HG03558 (cell line): Measurements from ENCODE around the gene PDRG1.
"Not testable (repeated sequence)": the region's sequence is repeated elsewhere in the genome, so short reads cannot be mapped to it uniquely, and the experiment has no call there.

ENCODE experiments used
- ATAC-seq: cut with Tn5 transposase; IDR thresholded peaks from one replicate; pipeline ENCODE4 v1.9.1; 2021; ENCODE audit warnings: moderate number of reproducible peaks; ENCODE audit not compliant: unreplicated experiment; ENCODE audit errors: extremely low read depth

PDRG1 gene

DNA sequence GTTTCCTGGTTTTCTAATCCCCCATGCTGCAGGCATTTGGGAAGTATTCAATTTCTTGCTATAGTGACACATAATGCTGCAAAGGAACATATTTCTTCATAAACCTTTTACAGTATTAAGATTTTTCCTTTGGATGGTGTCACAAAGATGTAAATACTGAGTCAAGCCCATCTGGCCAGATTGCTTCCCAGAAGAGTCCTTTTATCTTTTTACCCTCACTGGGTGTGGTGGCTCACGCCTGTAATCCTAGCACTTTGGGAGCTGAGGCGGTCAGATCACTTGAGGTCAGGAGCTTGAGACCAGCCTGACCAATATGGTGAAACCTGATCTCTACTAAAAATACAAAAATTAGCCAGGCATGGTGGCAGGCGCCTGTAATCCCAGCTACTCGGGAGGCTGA lies 22.2 kb downstream of the PDRG1 start:
- not testable (repeated sequence) for ATAC-seq

DNA sequence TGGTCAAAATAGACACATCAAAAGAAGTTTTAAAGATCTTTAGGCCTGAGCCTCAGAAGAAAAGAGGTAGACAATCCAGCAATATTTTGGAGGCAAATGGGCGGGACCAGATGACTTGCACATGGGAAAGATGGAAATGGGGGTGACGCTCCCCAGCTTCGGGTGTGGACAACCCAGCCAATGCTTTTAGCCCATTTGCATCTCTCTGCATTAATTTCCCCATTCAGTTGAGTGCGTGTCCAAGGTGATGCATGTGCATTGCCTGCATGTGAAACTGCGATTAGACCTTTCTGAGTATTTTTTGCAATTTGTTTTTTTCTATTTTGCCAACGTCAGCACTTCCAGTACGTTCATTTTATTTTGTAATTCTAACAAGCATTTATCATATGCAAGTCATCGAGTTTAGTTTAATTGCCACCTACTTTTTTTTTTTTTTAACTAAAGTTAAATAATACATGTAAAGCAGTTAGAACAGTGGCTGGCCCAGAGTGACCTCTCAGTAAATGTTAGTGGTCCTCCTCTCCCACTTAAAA lies 24.2 kb downstream of the PDRG1 start:
- no peak for ATAC-seq

DNA sequence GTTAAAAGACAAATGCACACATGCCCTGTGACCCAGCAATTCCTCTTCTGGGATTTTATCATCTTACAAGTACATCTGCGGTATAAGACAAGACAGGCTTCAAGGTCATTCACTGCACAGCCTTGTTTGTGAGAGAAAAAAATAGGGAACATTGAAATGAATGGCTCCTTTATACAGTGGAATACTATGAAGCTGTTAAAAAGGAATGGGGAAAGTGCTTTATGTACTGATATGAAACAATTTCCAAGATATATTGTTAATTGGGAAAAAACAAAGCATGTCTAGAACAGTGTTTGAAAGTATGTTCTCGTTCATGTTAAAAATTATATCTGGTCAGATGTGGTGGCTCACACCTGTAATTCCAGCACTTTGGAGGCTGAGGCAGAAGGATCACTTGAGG lies 25.4 kb downstream of the PDRG1 start:
- no peak for ATAC-seq

DNA sequence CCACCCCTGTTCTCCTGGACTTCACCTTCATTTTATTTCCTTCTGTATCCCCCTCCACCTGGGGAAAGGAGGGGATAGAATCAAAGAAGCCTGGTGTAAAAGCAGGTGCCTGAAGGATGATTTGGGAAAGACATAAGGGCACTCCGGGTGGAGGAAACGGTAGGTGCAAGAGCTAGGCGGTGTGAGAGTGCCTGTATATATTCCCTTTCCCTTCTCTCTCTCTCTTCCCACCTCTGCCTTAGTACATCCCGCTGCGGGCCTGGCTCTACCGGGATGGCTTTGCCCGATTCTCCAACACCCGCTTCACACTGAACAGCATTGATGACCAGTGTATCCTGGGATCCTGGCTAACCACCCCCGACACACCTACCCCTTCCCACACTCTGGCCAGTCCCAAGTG lies 26.2 kb downstream of the PDRG1 start:
- ATAC-seq: no peak

DNA sequence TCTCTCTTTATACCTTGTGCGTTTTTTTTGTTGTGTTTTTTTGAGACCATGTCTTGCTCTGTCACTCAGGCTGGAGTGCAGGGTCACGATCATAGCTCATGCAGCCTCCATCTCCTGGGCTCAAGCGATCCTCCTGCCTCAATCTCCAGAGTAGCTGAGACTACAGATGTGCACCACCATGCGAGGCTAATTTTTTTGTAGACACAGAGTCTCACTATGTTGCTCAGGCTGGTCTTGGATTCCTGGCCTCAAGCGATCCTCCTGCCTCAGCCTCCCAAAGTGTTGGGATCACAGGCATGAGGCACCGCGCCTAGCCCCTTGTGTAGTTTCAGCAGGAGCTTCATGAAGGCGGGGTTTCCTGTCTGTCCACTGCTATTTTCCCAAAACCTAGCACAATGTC lies 27.3 kb downstream of the PDRG1 start:
- ATAC-seq: no peak

DNA sequence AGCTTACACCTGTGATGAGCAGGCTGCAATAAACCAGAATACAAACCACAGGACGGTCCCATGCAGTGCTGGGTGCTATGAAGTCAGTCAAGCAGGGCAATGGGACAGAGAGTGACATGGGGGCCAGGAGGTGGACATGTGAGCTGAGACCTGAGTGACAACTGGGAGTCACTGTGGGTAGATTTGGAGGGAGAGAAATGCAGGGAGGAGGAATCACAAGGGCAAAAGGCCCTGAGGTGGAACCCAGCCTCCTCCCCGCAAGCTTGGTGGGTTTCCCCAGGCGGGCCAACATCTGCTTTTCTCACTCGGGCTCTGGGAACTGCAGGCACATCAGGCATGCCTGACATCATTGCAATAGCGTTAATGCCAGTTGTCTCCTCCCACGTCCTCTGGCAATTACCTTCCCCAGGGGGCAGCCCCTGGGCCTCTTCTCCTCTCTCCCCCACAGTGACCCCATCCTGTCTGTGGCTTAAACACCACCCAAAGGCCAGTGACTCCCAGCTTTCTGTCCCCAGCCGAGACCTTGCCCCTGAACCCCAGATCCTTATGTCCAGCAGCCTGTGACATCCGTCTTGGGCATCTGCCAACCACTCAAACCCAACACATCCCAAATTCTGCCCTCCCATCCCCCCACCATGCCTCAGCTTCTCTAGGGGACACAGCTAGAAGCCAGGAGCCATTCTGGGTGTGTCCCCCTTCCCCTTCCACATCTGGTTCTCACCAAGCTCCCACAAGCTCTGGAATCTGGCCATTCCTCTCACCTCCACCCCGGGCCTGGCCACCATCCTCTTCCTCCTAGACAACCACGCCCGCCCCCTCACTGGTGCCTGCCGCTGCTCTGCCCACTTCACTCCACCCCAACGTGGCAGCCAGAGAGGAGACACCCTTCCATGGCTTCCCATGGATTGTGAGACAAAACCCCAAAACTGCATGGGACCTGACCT lies 28.2 kb downstream of the PDRG1 start:
- ATAC-seq: no peak

DNA sequence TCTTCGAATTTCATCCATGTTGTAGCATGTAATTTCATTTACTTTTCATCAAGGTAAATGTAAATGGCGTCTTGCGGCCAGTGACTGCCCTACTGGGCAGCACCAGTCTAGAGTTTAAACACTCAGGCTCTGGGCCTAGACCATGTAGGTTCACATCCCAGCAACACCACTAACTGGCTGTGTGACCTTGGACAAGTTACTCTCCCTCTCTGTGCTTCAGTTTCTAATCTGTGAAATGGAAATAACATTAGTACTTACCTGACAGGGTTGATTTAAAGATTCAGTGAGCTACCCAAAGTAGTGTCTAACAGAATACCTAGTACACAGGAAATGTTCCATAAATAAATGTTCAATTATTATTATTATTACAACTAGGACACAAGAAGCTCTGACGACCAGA lies 29.3 kb downstream of the PDRG1 start:
- ATAC-seq: no peak

DNA sequence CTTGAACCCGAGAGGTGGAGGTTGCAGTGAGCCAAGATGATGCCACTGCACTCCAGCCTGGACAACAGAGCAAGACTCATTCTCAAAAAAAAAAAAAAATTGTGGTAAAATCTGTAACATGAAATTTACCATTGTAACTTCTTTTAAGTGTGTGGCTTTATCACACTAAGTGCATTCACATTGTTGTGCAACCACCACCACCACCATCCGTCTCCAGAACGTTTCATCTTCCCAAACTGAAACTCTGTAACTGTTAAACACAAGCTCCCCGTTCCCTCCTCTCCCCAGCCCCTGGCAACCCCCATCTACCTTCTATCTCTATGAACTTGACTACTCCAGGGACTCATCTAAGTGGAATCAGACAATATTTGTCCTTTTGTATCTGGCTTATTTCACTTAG lies 29.7 kb downstream of the PDRG1 start:
- no peak for ATAC-seq

DNA sequence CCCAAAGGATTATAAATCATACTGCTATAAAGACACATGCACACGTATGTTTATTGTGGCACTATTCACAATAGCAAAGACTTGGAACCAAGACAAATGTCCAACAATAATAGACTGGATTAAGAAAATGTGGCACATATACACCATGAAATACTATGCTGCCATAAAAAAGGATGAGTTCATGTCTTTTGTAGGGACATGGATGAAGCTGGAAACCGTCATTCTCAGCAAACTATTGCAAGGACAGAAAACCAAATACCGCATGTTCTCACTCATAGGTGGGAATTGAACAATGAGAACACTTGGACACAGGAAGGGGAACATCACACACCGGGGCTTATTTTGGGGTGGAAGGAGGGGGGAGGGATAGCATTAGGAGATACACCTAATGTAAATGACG lies 30.4 kb downstream of the PDRG1 start:
- ATAC-seq: not testable (repeated sequence)

DNA sequence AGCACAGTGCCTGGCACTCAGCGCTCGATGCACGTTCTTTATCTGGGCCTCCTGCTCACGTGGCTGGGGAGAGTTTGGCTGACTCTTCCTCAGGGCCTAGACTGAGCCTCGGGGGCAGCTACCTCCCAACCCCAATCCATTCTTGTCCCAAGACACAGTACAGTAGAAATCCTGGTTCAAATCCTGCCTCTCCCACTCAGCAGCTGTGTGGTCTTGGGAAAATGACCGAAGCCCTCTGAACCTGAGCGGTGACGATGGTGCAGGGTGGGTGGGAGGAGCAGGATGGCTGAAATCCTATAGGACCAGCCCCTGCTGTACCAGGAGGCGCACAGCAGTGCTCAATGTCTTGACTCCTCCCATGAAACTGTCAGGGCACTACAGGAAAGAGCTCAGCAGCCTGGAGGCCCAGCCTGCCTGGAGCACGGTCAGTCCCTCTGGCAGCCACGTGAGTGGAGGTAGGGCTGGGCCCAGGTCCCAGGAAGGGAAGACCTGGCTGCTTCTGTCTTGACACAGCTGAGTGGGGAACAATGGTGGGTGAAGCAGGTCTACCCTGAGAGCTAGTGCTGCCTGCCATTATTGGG lies 31.5 kb downstream of the PDRG1 start:
- ATAC-seq: no peak

DNA sequence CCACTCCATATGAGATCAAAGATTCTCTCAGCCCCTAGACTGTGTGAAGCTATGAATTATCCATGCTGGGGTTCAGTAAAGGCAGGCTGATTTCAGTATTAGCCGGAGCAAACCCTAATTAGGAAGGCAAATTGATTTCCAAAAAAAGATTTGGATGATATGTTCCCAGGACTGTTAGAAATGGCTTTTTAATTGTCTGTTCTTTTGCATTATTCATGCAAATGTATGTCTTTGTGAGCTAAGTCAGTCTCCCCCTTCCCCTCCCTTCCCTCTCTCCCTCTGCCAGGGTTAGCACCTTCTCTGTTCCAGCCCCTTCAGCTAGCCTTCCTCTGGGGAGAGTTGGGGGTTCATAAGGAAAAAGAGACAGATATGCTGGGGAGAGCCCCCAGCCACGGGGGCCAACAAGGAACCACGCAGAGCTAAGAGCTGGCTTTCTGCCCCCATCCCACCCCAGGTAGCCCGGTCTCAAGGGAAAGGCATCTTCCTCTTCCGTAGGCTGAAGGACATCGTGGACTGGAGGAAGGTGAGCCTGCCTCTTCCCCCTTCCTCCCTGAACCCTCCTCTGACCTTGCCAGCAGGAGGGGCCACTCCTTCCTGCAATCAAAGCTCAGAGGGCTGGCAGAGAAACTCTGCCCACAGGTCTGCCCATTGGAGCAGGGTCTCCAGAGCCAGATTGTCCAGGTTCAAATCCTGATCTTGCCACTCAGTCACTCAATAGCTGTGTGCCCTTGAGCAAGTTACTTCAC lies 32.3 kb downstream of the PDRG1 start:
- no peak for ATAC-seq

DNA sequence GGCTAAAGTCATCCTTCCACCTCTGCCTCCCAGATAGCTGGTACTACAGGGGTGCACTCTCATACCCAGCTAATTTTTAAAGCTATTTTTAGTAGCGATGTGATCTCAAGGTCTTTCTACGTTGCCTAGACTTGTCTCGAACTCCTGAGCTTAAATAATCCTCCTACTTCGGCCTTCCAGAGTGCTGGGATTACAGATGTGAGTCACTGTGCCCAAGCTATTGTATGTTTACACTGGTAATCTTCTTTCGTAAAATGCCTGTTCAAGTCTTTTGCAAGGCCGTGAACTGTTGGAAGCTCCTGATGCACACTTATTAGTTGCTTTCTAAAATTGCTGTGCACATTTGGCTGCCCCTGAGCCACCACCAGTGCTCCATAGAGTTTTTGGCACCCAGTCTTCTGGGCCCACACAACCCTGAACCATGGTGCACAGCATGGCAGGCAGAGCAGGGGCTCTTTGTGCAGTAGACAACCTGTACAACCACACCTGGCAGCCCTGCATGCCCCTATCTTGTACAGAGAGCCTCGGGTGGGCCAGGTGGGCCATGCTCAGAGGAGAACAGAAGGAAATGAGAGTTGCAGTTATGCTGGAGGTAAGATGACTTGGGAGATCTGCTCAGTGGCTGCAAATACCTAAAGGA lies 33.3 kb downstream of the PDRG1 start:
- no peak for ATAC-seq

DNA sequence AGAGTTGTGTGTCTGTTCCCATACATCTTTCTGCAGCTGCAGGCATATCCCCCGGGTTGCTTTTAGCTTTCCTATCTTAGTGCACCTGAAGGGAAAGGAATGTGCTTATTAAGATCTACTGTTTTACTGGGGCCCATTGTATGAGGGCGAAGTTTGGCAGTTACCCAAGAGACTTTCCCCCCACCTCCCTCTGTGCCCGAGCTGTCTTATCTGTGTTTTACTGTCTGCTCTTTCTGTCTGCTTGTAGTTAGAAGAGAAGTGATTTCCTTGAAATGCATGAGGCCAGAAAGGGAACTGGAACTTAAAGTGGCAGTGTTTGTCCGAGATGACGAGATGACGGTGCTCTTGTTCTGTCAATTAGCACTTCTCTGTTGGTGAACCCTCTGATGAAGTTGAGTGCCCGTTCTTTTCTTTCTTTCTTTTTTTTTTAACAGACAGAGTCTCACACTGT lies 33.9 kb downstream of the PDRG1 start:
- not testable (repeated sequence) for ATAC-seq

DNA sequence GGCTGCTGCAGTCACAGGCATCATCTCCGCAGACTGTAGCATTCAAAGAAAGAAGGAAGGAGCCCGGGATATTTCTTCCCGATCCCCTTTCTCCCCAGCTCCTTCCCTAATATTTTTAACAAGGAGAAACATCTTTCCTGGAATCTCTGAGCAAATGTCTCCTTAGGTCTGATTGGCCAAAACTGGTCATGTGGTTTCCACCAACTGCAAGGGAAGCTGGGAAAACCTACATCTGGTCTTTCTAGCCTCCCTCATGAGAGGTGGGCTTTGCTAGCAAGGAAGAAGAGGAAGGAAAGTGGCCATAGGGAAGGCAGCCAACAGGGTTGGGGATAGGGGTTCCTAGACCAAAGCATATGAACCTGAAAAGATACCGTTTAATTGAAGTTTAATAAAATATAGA lies 35.1 kb downstream of the PDRG1 start:
- no peak for ATAC-seq

DNA sequence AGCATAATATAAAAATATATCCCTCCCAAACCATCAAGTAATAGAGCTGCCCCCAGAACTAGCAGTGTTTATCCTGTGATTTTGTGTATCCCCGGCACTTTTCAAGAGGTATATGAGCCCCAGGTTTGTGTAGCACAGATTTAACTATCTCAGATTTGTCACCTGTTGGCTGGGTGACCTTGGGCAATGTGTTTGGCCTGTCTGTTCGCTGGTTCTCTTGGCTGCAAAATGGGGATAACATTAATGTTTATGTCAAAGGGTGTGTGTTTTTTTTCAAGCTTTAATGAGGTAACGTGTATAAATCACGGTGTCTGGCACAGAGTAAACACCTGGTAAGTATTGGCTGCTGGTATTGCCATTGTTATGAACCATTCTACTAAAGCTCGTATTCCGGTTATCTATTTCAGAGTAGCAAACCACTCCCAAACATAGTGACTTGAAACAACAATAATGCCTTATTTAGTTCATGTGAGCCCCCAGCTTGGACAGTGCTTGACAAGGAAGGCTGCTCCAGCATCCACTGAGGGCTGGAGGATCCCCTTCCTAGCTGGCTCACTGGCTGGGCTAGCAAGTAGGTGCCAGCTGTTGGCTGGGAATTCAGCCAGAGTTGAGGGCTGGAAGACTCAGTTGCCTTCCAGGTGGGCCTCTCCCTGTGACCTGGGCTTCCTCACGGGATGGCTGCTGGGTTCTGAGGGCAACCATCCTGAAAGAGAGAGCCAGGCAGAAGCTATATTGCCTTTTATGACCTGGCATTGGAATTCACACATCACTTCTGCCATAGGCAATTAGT lies 36.2 kb downstream of the PDRG1 start:
- ATAC-seq: no peak

DNA sequence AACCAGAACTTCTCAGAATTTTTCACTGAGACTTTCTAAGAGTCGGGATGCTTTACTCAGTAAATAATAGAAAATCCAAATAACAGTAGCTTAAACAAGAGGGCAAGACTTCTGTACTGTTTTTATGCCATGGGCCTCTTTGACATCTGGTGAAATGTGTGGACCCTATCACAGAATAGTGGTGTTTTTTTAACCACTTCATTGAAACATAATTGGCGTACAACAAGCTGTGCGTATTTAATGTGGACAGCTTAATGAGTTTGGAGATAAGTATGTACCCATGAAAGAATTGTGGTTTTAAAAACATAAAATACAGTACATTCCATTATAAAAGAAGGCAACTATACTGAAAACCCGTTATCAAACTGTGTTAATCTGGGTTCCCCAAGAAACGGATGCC lies 37.7 kb downstream of the PDRG1 start:
- ATAC-seq: no peak

DNA sequence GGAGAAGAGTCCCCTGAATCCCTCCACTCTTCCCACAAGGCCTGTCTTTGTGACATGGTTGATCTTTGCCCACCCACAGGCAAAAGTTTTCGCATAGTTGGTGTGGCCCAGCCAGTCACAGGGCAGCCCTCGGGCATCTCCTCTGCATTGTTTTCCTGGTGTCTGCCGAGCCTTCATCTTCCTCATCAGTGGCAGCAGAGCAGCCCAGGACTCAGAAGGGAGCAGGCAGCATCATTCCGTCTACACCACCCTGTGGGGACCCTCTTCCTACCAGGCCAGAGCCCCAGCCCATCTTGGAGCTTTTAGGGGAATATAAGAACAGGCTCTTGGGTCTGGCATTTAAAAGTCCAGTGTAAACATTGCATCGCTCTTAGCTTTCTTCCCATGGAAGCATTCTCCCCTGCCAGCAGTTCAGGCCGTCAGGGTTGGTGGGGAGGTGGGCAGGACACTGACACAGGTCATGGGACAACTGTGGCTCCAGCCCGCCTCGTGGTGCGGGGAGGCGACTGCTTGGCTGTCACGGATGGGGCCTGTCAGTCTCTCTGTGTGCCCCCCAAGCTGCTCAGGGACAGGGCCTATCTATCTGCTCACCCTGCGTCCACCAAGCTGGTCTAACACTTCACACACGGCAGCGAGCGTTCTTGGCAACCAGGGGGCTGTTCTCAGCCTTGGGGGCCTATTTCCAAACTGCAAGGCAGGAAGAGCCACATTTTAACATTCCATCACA lies 38.3 kb downstream of the PDRG1 start:
- no peak for ATAC-seq

DNA sequence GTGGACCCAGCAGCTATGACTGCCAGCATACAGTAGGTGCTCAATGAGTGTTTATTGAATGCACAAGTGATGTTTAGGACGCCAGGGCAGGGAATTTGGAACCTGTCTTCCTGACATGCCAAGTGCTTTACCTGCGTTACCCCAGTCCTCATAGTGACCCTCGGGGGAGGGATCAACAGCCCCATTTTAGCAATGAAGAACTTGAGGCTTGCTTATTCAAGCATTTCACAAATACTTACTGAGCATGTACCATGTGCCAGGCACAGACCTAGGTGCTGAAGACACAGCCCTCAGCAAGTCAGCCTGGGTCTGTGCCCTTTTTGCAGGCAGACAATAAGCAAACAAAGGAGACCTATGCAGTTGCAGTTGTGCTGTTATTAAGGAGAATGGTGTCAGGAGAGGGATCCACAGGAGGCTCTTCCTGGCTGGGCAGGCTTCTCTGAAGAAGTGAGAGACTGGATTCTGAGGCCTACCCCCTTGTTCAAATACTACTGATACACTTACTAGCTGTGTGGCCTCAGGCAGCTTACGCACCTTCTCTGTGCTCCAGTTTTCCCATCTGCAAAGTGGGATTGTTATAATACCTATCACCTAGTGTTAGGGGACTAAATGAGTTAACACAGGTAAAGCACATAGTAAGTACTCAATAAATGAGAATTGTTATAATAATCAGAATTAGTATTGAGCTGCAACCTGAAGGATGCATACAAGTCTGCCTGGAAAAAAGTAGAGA lies 41.6 kb downstream of the PDRG1 start:
- ATAC-seq: no peak
